Frontal cortex (tissue), 4 donors: Measurements from ENCODE around the gene PARP4. TPM values are rescaled to one million over a fixed set of nuclear protein-coding genes. Genes with fewer than 3 reads are reported as not detected.
"Not testable (repeated sequence)": the region's sequence is repeated elsewhere in the genome, so short reads cannot be mapped to it uniquely, and the experiment has no call there.

Source experiments
- DNase-seq, 2 donors: peaks; one replicate each; pipeline ENCODE4 v3.0.0; 2012; ENCODE audit warnings: low spot score in 2 of 2
- FAIRE-seq: peaks from 2 replicates; lab custom pipeline; 2012; peaks lifted over from hg19 to GRCh38; lab: Jason Lieb, UNC
- total RNA-seq: library from RNA; depleted of rRNA; stranded (reverse); fragments of >200 nt; gene quantifications from one replicate; pipeline ENCODE4 v1.2.3, GENCODE V29; 2014
- donor health status: control.
- donor health status: control.
- donor health status: control.

Gene PARP4
- total RNA-seq = 9.4 TPM

- DNase-seq = peak; percentile 72 to 74
Observed at GRCh38 chr13:24512197-24512907, at the start of gene PARP4. PARP4 (minus strand) TSS chr13:24512778; CDS start chr13:24503776, 9,002 bp downstream.

GRCh38 chr13:24560579-24561187 is 48.1 kb upstream of the PARP4 start:
- not testable (repeated sequence) for FAIRE-seq, DNase-seq

More at GRCh38 chr13:24512197-24512907, at the start of gene PARP4:
- FAIRE-seq = no peak

GRCh38 chr13:24559431-24560218 is 47.0 kb upstream of the PARP4 start:
- FAIRE-seq = not testable (repeated sequence)

DNA sequence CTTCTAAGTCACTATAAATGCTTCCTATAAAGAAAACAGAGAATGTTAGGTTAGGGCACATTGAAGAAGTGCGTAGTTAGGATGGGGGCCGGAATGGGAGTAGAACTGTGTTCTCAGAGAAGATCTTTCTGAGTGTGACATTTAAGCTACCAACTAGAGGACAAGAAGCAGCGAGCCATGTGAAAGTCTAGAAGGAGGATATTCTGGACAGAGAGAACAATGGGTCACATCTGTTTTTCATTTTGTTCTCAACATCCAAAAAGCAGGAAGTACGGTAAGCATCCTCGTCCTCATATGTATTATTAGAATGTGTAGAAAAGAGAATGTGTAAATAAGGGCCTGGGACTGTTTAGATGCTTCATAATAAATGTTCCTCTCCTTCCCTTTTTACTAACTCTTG is 44.5 kb upstream of the PARP4 start:
- no peak for DNase-seq
- FAIRE-seq = no peak

More at GRCh38 chr13:24559431-24560218, 47.0 kb upstream of the PARP4 start:
- not testable (repeated sequence) for DNase-seq

GRCh38 chr13:24553892-24554291 is 41.3 kb upstream of the PARP4 start:
- not testable (repeated sequence) for DNase-seq, FAIRE-seq

DNA sequence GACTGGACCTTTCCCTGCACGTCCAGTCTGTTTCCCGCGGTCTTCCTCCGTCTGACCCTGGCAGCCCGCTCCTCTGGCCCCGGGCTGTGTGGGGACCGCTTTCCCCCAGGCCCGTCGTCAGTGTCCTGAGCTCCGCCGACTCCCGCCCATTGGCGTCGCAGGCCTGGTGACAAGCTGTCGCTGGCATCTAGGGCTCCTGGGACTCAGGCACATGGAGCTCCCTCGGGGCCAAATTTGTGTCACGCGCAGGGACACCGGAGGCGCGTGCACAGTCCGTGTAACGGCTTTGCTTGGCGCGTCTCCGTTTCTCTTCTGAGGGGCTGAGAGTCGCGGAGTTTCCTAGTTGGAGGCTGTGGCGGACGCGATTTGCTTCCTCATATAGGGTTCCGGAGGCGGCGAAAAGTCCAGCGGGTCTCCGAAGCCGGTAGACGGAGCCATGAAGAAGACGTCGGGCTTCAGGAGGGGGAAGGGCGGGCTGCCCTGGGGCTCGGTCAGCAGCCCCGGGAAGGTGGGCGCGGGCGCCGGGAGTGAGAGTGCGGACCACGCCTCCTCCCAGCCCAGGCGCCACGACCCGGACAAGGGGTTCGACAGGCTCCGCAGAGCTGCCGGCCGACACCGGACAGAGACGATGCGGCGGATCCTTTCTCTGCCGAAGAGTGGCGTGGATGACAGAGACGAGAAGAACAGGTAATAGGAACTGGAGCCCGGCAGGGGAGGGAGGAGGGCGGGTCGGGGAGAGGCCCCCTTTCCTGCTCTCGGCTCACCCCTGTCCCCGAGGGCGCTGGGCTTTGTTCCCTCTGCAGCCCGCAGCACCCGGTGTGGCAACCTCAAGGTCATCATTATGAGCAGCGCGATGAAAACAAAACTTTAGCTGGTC is 29.1 kb upstream of the PARP4 start:
- DNase-seq = peak; percentile 10 to 13

GRCh38 chr13:24541127-24541475 is 28.5 kb upstream of the PARP4 start:
- FAIRE-seq (no peak), DNase-seq (no peak)

More for the DNA sequence above, 29.1 kb upstream of the PARP4 start:
- FAIRE-seq = not testable (repeated sequence)

- DNase-seq (peak in 1 of 2 donors; percentile 6), FAIRE-seq (no peak)
Observed at GRCh38 chr13:24540236-24541126, 27.9 kb upstream of the PARP4 start.

DNA sequence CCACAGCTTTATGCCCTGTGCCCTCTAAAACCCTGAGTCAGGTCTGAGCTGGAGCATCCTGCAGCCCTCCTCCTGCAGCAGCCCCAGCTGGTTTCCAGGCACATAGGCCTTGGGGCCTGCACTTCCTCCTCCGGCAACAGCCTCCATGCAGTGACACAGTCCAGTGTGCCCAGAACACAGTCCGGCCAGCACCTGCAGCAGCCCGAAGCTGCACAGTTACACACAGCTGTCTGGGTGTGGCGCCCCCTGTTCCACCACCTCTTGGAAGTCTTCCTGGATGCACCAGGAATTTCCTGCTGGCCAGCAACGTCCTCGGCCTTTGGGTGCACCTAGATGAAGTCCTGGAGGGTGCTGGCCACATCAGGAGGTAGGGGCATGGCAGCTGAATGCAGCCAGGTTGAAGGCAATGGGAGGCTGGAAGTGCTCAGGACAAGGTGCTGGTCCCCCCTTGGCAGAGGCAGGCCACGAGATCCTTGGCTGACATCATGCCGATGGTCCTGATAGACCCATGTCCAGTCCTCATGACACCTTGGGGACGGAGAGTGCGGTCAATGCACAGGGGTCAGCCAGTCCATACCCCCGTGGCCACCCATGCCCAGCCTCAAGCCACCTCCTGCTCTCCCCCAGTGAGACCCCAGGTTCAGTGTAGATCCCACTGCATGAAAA is 27.1 kb upstream of the PARP4 start:
- FAIRE-seq (no peak), DNase-seq (no peak)

GRCh38 chr13:24529478-24529877 is 16.9 kb upstream of the PARP4 start:
- FAIRE-seq (no peak), DNase-seq (no peak)

GRCh38 chr13:24528816-24529398 is 16.3 kb upstream of the PARP4 start:
- no peak for FAIRE-seq

DNA sequence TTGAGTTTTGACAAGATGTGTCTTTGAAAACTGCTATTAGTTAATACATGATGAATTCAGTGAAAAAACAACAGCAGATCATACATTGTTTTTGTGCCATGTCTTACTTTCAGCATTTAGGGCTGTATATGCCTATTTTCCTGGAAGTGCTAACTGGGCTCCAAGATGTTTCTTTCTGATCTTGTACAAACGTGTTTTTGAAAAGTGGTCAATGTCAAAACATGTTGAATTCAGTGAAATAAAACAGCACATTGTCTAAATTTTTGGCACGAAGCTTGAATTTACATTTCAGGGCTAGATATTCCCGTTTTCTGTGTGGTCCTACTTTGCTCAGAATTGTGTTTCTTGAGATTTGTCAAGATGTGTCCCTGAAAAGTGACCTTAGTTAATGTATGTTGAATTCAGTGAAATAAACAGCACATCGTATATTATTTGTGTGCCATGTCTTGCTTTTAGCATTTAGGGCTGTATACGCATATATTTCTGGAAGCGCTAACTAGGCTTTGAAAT is 14.7 kb upstream of the PARP4 start:
- no peak for FAIRE-seq
- DNase-seq = no peak

More at GRCh38 chr13:24528816-24529398, 16.3 kb upstream of the PARP4 start:
- no peak for DNase-seq

- no peak for FAIRE-seq
- DNase-seq = no peak
Observed at GRCh38 chr13:24520733-24521132, 8.2 kb upstream of the PARP4 start.

DNA sequence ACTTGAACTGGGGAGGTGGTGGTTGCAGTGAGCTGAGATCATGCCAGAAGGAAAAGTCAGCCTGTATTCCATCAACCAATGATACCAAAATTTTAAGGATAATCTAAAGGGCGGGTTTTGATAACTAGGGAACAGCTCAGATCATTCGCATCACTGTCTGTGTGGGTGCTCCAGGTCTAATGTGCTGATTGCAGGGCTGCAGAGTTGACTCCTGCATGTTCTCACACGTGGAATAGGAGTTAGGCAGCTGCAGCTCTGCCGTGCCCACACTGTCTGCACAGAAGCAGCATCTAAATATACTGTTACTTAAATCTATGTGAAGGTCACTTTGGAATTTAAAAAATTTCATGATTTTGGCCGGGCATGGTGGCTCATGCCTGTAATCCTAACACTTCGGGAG is 4.3 kb upstream of the PARP4 start:
- FAIRE-seq = no peak
- no peak for DNase-seq

DNA sequence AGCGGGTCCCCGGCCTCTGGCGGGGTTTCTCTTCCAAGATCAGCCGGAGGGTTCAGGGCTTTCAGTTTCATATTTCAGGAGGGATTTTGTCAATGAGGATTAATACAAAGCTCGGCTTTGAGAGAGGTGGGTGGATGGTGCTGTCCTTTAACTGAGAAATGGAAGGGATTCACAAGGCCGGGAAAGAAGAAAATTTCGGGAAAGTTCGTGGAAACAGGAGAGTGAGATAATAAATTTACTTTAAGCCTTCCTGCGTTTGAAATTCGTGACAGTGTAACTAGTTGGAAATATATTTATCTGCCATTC is 283 bp upstream of the PARP4 start:
- DNase-seq (no peak), FAIRE-seq (no peak)

GRCh38 chr13:24511816-24512196 is 772 bp downstream of the PARP4 start:
- FAIRE-seq (no peak), DNase-seq (no peak)

DNA sequence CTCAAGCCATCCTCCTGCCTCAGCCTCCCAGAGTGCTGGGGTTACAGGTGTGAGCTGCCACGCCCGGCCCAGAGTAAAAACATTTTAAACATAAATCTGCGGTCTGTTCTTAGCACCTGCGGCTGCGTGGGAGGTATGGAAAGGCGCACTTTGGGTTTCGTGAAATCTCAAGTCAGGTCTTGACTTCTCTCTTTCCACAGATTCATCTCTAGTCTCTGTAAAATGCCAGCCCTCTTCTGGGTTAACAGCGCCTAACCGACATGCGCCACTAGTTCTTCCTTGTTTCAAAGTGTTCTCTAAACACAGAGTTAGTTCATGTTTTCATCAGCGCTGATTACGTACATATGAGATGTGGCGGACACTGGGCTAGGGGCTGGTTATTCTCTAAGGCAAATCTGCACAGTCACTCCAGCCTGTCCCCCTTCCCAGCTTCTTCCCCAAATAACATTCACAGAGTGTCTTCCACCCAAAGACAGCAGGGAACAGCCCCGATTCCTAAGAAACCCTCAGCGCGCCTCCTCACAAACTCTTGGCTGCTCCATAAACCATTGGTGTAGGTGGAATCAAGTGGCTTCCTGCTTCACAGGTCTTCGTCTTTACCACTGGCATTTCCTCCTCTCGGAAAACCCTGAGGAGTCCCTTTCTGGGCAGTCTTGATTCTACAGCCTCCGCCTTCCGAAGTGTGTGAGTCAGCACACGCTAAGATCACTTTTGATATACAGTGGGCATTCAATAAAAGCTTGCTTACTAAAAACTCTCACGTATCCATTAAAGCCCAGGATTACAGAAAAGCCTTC is 1.4 kb downstream of the PARP4 start:
- FAIRE-seq (no peak), DNase-seq (peak in 1 of 2 donors; percentile 24)
